Choroid plexus epithelial cell (primary cell): Measurements from ENCODE around the gene LTB4R.

Experiments
- DNase-seq: peaks from one replicate; pipeline ENCODE4 v3.0.0-alpha.2; 2010; ENCODE audit warnings: low read depth
- H3K4me3 ChIP-seq: 2 replicates; pipeline ENCODE4 v1.5.1; 2011; ENCODE audit warnings: low read depth, mild to moderate bottlenecking, control low read depth, low read length, moderate library complexity
- TF ChIP-seq, protein P1 (sequence below): conservative IDR thresholded peaks from 2 replicates; pipeline ENCODE4 v1.5.1; 2011; ENCODE audit warnings: low read depth, mild to moderate bottlenecking, control low read depth, inconsistent platforms, low read length, moderate library complexity

The LTB4R gene

DNA sequence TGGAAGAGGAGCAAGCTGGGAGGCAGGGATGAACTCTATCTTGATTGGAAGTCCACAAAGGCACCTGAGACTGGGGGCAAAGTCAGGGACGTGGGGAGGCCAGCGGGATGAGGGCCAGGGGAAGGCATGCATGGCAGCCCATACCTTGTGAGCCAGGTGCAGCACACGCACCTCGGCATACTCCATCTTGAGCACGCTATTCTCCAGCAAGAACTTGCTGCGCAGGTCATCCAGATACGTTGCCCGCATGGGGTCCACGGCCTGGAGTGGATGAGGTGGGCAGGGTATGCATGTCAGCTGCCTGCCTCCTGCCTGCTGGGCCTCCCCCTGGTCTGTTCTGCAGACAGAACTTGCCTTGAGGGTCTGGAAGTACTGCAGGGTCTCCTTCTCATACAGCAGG lies 43.8 kb upstream of the LTB4R start:
- no peak for DNase-seq
- H3K4me3 ChIP-seq = no peak overlapping the region
- TF ChIP-seq, protein P1, sequence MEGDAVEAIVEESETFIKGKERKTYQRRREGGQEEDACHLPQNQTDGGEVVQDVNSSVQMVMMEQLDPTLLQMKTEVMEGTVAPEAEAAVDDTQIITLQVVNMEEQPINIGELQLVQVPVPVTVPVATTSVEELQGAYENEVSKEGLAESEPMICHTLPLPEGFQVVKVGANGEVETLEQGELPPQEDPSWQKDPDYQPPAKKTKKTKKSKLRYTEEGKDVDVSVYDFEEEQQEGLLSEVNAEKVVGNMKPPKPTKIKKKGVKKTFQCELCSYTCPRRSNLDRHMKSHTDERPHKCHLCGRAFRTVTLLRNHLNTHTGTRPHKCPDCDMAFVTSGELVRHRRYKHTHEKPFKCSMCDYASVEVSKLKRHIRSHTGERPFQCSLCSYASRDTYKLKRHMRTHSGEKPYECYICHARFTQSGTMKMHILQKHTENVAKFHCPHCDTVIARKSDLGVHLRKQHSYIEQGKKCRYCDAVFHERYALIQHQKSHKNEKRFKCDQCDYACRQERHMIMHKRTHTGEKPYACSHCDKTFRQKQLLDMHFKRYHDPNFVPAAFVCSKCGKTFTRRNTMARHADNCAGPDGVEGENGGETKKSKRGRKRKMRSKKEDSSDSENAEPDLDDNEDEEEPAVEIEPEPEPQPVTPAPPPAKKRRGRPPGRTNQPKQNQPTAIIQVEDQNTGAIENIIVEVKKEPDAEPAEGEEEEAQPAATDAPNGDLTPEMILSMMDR = no peak

DNA sequence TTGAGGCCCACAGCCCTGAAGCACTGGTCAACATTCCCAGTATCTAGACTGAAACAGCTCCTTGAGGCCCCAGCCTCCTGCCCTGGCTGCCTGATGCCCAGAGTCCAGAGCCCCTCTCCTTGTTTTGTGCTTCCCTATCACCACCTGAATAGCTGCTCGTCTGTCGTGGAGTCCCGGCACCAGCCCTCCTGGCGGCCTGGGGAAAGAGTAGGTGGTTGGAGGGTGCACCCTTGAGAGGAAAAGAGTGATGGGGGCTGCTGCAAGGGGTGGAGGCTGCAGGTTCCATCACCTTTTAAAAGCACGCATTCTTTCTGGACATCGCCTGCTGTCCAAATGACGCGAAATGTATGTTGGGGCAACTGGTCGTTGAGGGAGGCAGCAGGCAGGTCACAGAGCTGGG lies 43.1 kb upstream of the LTB4R start:
- no peak for DNase-seq
- TF ChIP-seq, protein P1 = no peak
- H3K4me3 ChIP-seq = no peak overlapping the region

DNA sequence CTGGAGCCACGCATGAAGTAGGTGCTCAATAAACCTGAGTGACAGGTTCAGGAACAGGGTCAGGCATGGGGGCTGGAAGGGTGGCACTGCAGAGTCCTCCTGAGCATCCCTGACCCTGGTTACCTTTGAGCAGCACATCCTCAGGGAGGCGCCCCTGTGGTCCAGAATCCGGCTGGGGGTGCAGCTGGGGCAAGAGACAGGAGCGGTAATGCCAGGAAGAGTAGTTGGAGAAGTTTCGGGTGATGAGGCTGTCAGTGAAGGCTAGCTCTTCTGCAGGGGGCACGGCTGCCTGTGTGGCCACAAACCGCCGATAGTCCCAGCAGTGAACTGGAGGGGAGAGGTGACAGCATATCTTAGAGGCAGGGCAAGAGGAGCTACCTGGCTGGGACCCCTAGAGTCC lies 41.9 kb upstream of the LTB4R start:
- H3K4me3 ChIP-seq = no peak overlapping the region
- TF ChIP-seq, protein P1 = no peak
- DNase-seq = no peak

DNA sequence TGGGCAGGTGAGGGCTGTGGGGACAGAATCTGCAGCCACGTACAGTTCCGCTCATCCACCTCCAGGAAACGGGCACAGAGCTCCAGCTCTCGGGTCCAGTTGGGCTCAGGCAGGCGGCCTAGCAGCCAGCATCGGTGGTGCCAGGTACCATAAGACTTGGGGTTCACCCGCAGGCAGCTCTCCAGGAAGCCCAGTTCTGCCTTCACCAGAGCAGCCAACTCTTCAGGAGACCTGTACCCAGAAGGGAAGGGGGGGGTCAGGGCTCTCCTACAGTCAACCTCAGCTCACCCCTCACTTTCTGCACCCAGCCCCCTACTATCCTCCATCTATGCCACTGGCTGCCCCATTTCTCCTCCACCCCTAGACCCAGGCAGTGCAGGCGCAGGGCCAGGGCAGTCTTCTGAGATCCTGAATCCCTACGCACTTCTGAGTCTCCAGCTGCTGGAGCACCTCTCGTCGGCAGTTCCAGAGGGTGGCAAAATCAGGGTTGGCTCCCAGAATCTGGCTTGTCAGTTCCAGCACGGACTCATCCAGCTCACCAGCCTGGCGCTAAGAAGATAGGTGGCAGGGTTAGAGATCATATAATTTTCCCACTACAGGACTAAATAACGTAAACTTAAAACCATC lies 41.3 kb upstream of the LTB4R start:
- H3K4me3 ChIP-seq = no peak overlapping the region
- TF ChIP-seq, protein P1 = no peak
- no peak for DNase-seq

DNA sequence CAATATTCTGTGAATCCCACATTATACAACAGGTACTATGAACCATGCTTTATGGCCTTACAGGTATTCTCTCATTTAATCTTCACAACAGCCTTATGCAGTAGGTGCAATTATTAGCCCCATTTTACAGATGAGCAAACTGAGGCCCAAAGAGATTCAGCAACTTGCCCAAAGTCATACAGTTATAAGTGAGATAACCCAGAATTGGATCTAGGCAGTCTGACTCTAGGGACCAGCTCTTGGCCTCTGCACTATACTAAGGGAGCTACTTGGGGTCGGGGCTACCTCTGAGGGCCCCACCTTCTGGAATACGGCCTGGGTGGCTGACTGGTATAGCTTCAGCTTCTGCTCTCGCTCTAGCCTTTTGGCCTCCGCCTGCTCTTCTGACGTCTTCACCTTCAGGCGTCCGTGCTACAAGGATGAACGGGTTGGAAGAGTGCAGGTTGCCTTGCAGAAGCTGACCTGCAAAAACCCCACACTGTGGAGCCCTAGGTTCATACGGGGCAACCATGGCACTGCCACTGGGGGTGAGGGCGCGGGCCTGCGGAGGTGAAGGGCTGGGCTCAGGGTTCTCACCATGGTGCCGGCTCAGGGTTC lies 40.7 kb upstream of the LTB4R start:
- TF ChIP-seq, protein P1 = no peak
- H3K4me3 ChIP-seq = peak overlapping the region; percentile 98
- DNase-seq = no peak

DNA sequence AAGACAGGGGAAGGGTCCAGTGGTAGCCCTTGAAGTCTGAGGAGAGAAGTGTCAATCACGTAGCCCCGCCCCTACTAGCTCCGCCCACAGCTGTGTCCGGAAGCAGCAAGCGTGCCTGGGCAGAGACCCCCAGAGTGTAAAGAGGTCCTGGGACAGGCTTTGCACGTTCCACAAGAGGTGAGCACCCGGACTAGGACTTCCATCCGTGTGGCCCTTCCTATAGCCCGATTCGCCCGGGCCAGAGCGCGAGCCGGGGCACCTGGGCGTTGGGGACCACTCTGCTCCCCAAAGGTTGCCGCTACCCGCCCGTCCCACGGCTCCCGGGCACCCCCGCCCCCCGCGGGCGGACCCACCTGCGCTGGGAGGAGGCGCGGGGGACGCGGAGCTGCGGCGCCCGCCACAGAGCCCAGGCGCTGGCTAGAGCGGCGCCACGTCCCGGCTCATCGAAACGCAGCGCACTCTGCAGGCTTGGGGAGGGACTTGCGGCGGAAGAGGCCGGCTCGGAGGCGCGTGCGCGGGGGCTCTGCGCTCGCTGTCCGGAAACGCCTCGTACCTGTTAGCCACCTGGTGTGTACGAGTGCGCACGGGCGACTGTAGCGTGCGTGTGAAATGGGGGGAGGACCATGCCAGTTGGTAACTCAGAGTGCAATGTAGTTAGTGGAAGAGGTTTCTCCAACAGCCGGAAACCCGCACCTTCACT lies 40.0 kb upstream of the LTB4R start, which contains the start of gene RABGGTA:
RABGGTA (minus strand) TSS at position 464 of the 700 bp plus-strand sequence. CDS start 482 bp downstream, outside the sequence.
- peak within 1 kb of the TSS; percentile 98 for H3K4me3 ChIP-seq
- TF ChIP-seq, protein P1 = peak; percentile 70
- peak; percentile 90 for DNase-seq
